Mucosa of gallbladder (tissue), 1 donor: ENCODE results near the gene NRCAM. TPM values are rescaled to one million over a fixed set of nuclear protein-coding genes. Genes with fewer than 3 reads are reported as not detected.
"Not testable (repeated sequence)": the region's sequence is repeated elsewhere in the genome, so short reads cannot be mapped to it uniquely, and the experiment has no call there.

Source experiments
- DNase-seq: peaks from one replicate; pipeline ENCODE4 v3.0.0-alpha.2; 2020; ENCODE audit warnings: low spot score
- total RNA-seq: library from RNA; stranded (reverse); gene quantifications from one replicate; pipeline ENCODE4 v1.2.1, GENCODE V29; 2021
- donor health status: DM: no; HTN: no; CAD: no.

The NRCAM gene
- total RNA-seq, 1 donor from 2014 or later = 38.2 TPM

- no peak for DNase-seq
These were observed 53.4 kb downstream of the NRCAM start for GRCh38 chr7:108402865-108403264.

- DNase-seq = no peak
These were observed 60.2 kb downstream of the NRCAM start for GRCh38 chr7:108396080-108396479.

GRCh38 chr7:108395426-108395825 lies 60.8 kb downstream of the NRCAM start:
- DNase-seq = no peak

GRCh38 chr7:108393097-108393496 lies 63.1 kb downstream of the NRCAM start:
- DNase-seq = peak; percentile 44

GRCh38 chr7:108387686-108388085 lies 68.5 kb downstream of the NRCAM start:
- not testable (repeated sequence) for DNase-seq

- no peak for DNase-seq
These were observed 70.3 kb downstream of the NRCAM start for GRCh38 chr7:108385834-108386422.

GRCh38 chr7:108384716-108385483 lies 71.3 kb downstream of the NRCAM start:
- DNase-seq = no peak

GRCh38 chr7:108382932-108383331 lies 73.3 kb downstream of the NRCAM start:
- DNase-seq = no peak

- DNase-seq = no peak
These were observed 75.7 kb downstream of the NRCAM start for GRCh38 chr7:108380517-108380916.

- DNase-seq = no peak
These were observed 80.0 kb downstream of the NRCAM start for GRCh38 chr7:108376206-108376605.

GRCh38 chr7:108375668-108376067 lies 80.6 kb downstream of the NRCAM start:
- no peak for DNase-seq

- DNase-seq = no peak
These were observed 81.3 kb downstream of the NRCAM start for GRCh38 chr7:108374899-108375298.

GRCh38 chr7:108372618-108373017 lies 83.6 kb downstream of the NRCAM start:
- DNase-seq = no peak

- DNase-seq = no peak
These were observed 85.6 kb downstream of the NRCAM start for GRCh38 chr7:108370616-108371015.

GRCh38 chr7:108368466-108368865 lies 87.8 kb downstream of the NRCAM start:
- DNase-seq = no peak

GRCh38 chr7:108367946-108368345 lies 88.3 kb downstream of the NRCAM start:
- no peak for DNase-seq

- no peak for DNase-seq
These were observed 88.9 kb downstream of the NRCAM start for GRCh38 chr7:108367314-108367713.

GRCh38 chr7:108363659-108364058 lies 92.6 kb downstream of the NRCAM start:
- DNase-seq = no peak

- no peak for DNase-seq
These were observed 96.0 kb downstream of the NRCAM start for GRCh38 chr7:108360058-108360800.

GRCh38 chr7:108358553-108358952 lies 97.7 kb downstream of the NRCAM start:
- peak; percentile 67 for DNase-seq

- no peak for DNase-seq
These were observed 104.5 kb downstream of the NRCAM start for GRCh38 chr7:108351729-108352131.

GRCh38 chr7:108348913-108349312 lies 107.3 kb downstream of the NRCAM start:
- no peak for DNase-seq

GRCh38 chr7:108347616-108348015 lies 108.6 kb downstream of the NRCAM start:
- DNase-seq = no peak
